GM12873 (cell line): ENCODE results near the gene TINAG.

Source experiments
- TF ChIP-seq, protein P1 (sequence below): IDR thresholded peaks from 2 replicates; pipeline ENCODE4 v1.5.1; 2012; ENCODE audit warnings: low read depth, mild to moderate bottlenecking, moderate library complexity, low read length, control low read depth; ENCODE audit not compliant: insufficient read depth; ENCODE audit errors: missing control alignments

The TINAG gene

DNA sequence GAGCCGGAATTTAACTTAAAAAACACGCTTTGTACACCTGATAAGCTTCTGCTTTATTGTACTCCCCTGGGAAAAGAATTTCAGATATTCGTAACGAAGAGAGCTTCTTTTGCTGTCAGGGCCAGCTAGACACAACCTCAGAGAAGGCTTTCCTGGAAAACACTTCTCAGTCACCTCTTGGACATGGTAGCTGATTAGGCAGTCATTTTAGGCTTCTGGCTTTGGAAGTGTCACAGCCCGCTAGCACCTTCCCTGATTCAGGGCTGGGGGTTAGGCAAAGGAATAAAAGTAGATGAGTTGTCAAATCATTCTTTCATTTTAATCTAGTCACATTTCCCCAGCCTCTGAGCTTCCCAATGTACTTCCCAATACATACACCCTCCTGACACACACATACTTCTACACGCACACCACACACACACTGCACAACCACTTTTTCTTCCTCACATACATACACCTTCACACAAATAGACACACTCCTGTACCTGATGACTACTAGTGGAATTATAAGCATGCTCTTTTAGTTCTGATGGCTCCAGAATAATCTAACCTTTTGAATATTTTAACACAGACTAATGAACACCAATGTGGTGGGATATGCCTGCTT lies 34.9 kb upstream of the TINAG start:
- TF ChIP-seq, protein P1, sequence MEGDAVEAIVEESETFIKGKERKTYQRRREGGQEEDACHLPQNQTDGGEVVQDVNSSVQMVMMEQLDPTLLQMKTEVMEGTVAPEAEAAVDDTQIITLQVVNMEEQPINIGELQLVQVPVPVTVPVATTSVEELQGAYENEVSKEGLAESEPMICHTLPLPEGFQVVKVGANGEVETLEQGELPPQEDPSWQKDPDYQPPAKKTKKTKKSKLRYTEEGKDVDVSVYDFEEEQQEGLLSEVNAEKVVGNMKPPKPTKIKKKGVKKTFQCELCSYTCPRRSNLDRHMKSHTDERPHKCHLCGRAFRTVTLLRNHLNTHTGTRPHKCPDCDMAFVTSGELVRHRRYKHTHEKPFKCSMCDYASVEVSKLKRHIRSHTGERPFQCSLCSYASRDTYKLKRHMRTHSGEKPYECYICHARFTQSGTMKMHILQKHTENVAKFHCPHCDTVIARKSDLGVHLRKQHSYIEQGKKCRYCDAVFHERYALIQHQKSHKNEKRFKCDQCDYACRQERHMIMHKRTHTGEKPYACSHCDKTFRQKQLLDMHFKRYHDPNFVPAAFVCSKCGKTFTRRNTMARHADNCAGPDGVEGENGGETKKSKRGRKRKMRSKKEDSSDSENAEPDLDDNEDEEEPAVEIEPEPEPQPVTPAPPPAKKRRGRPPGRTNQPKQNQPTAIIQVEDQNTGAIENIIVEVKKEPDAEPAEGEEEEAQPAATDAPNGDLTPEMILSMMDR = no peak

DNA sequence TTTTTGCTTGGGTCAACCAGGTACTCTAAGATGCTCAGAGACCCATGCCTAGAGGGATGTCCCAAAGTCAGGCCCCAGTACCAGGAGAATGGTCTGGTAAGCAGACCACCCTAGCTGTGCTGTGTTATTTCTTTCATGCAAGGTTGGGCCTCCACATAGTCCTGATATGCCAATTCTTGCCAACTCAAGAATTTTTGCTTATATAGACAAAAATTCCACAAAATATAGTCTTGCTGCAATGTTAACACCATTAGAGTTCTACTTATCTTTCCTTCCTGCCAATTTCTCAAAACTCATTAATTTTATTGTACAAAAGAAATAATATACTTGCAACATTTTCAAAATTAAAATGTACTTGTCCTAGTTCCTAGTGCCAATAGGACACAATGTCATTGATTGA lies 33.9 kb upstream of the TINAG start:
- TF ChIP-seq, protein P1 = no peak

DNA sequence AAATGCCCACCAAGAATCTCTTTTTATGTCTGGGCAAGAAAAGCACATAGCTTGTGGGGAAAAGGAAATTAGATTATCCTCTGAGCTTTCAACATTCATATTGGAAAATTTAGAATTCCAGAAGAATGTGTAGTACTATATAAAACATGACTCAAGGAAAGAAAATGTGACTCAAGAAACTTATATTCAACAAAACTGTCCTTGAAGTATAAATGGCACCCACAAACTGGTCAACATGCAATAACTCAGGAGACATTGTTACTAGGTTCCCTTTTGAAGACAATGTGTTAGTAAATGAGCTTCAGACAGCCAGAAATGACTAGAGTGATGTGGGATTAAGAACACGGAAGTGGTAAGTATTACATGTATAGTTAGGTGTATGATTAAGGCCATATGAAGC lies 26.1 kb upstream of the TINAG start:
- TF ChIP-seq, protein P1 = no peak

DNA sequence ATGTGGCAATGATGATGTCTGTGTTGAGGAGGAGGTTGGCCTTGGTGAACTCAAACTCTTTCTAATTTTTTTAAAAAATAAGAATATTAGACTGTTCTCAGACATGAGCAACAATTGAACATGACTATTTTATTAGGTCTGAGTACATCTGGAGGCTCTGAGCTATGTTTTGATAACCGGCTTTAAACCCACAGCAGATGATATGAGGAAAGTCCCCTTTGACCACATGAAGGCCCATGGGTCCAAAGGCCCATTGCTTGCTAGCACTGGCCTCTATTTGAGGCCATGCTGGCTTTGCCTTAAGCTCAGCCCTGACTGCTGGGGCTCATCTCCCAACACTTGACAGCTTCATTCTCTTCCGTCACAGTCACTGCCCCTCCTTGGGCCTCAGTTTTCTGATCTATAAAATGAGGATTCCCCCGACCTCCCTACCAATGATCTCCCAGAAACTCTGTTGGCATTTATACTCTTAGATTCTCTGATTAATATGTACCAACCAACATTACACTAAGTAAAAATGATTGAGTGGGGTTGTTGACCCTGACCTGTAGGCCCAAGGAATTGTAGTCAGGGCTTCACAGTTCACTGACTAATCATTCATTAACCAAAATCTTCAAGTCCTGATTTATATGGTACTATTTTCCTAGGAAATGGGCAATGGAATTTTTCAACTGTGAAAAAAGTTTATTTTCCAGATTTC lies 23.9 kb upstream of the TINAG start:
- TF ChIP-seq, protein P1 = no peak

DNA sequence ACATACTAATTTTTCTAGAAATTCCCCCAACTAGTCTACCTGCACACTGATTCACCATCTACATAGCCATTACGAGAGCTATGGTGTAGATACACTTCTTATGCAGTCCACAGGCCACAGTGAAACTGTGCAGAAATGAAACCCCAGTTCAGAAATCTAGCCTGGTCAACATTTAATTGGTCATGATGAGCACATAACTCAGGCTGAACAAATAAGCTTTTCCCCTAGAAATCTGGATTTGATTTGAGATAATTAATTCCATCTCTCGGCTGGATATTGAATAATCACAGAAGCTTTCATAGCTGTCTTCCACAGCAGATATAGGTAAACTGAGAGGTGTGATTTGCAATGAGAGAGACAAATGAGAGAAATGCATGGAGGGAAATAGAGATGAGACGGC lies 22.6 kb upstream of the TINAG start:
- TF ChIP-seq, protein P1 = no peak

DNA sequence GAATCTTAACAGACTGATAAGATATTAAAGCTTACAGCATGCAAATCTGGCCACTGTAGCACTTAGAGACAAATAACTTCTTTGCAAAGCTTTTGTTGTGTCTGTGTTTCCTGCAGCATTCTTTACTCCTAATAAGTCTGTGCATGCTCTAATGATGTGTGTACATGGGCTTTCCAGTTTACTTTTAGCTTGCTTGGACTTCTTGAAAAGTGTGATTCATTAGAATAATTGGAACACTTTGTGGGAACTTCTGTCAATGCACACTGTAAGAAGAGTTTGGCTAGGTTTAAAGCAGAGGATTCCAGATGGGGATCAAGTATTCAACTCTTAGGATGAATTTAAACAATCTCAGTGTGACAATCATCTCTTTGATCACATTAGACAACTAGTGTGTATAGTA lies 22.1 kb upstream of the TINAG start:
- TF ChIP-seq, protein P1 = no peak

DNA sequence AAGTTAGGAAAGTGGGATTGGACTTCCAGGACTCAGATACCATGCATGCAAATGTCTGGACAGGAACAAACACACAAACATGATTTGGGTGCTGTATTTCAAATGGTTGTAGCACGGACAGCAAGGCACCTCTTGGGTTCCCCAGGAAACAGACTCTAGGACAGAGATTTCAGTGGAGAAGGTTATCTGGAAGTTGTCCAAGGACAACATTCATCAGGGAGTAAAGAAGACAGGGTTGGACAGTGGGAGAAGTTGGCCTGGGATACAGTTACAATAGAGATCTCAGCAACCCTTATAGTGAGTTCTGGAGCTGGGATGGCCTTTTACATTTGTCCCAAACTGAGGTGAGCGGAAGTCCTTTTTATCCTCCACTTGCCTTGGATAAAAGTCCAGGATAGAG lies 19.8 kb upstream of the TINAG start:
- TF ChIP-seq, protein P1 = no peak
